Left lung (tissue), 10 donors: ENCODE data around the gene TTLL10. TPM values are rescaled to one million over a fixed set of nuclear protein-coding genes. Genes with fewer than 3 reads are reported as not detected.

Source experiments
- ATAC-seq: fragments of 200-7000 bp; cut with Tn5 transposase; one replicate; pipeline ENCODE4 v1.9.1; 2020; ENCODE audit warnings: moderate library complexity
- DNase-seq, 4 donors: peaks; one replicate each; pipeline ENCODE4 v3.0.0-alpha.2; 2013 to 2020
- H3K27ac ChIP-seq, 2 donors: fragments of 200-600 bp; sonication (generic) in 1 of 2; one replicate each; pipeline versions ENCODE4 v1.5.0 to v1.8.0; 2020 to 2021
- H3K27me3 ChIP-seq, 2 donors: fragments of 200-600 bp; sonication (generic) in 1 of 2; one replicate each; pipeline versions ENCODE4 v1.5.0 to v1.8.0; 2020 to 2021
- H3K36me3 ChIP-seq, 2 donors: fragments of 200-600 bp; sonication (generic) in 1 of 2; one replicate each; pipeline versions ENCODE4 v1.5.0 to v1.8.0; 2020 to 2021
- H3K4me1 ChIP-seq, 2 donors: fragments of 200-600 bp; one replicate each; pipeline ENCODE4 v1.8.0; 2021
- H3K4me3 ChIP-seq, 2 donors: fragments of 200-600 bp; sonication (generic) in 1 of 2; one replicate each; pipeline versions ENCODE4 v1.5.0 to v1.8.0; 2020 to 2021; ENCODE audit warnings: mild to moderate bottlenecking in 1 of 2
- H3K9me3 ChIP-seq, 2 donors: fragments of 200-600 bp; sonication (generic) in 1 of 2; one replicate each; pipeline versions ENCODE4 v1.5.0 to v1.8.0; 2020 to 2021
- CTCF ChIP-seq, 2 donors: fragments of 200-600 bp; sonication (generic) in 1 of 2; IDR thresholded peaks; one replicate each; pipeline versions ENCODE4 v1.5.0 to v1.8.0; 2021; ENCODE audit warnings: antibody characterized with exemption in 2 of 2
- intact Hi-C, 2 donors: fragments of 100-400 bp; cut with DNase I; formaldehyde crosslinking; loops; one replicate each; pipeline versions ENCODE4 v1.11.2 to v1.14.2; 2022
- polyA plus RNA-seq, 6 donors: library from polyadenylated mRNA; unstranded; fragments of 120-200 nt; gene quantifications; one replicate each; pipeline ENCODE4 v1.2.1, GENCODE V29; 2013; ENCODE audit not compliant: insufficient read length in 6 of 6
- total RNA-seq, 2 donors: library from RNA; stranded (reverse); fragmentation: NEBNext Ultra II Directional; extraction: Animal tissue kit (Norgen Biotek cat#: 25700); gene quantifications; one replicate each; pipeline ENCODE4 v1.2.1, GENCODE V29; 2021
- donor health status: DM: no; HTN: yes; CAD: no.
- donor health status: DM: no; HTN: no; CAD: no.

TTLL10 gene
- total and polyA plus RNA-seq, 8 donors = 0.17 to 4.6 (median 1.7) TPM

DNA sequence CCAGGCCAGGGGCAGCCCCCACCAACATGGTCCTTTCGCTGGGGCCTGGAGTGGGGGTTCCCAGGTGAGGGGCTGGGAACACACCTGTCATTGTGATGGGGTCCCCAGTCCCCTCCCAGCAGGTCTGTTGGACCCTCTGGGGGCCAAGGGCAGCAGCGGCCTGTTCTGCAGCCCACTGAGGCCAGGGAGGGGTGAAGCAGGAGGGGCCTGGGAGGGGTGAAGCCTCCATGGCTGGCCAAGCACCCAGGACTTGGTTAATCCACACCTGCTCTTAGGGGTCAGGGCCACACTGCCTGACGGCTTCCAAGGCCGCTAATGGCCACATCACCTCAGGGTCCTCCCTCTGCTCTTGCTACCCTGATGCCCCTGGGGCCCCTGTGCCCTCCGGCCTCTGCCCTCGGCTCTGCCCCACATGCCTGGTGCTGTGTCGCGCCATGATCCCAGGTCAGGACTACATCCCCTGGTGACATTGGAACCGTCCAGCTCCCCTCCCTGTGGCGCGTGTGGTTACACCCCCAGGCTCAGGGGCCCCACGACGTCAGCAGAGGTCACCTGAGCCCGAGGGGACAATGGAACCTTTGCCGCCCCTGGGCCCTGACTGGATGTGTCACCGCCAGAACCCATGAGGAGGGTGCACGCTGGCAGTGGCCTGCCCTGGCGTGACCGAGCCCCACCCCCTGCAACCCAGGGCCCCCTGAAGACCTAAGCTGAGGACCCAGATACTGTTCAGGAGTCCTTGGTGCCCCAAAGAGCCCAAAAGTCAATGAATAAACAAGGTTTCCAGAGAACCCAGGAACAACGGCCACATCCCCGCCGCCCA, 25.7 kb downstream of the TTLL10 start:
- no peak for TF ChIP-seq CTCF (IDR thresholded peaks at IDR 0.05)
- intact Hi-C loops = no loop called here
- H3K9me3 ChIP-seq = peaks cover 0 to 11% of the 10 kb centered on the region in 2 donors
- H3K36me3 ChIP-seq = no peaks in the 10 kb centered on the region
- no peak overlapping the region for H3K4me3 ChIP-seq
- H3K4me1 ChIP-seq = peaks cover 0 to 13% of the 10 kb centered on the region in 2 donors
- ATAC-seq = no peak
- no peak overlapping the region for H3K27ac ChIP-seq
- peak in 1 of 4 donors; percentile 65 for DNase-seq
- H3K27me3 ChIP-seq = peaks cover 0 to 56% of the 10 kb centered on the region in 2 donors

GRCh38 chr1:1199961-1200875, 26.5 kb downstream of the TTLL10 start:
- peak overlapping the region in 1 of 2 donors; percentile 39 for H3K4me3 ChIP-seq
- H3K36me3 ChIP-seq = no peaks in the 10 kb centered on the region
- H3K4me1 ChIP-seq = peaks cover 0 to 13% of the 10 kb centered on the region in 2 donors
- TF ChIP-seq CTCF (IDR thresholded peaks at IDR 0.05) = no peak
- intact Hi-C loops = no loop called here
- peaks cover 0 to 5% of the 10 kb centered on the region in 2 donors for H3K9me3 ChIP-seq
- peak in 1 of 4 donors; percentile 76 for DNase-seq
- ATAC-seq = no peak
- peaks cover 0 to 64% of the 10 kb centered on the region in 2 donors for H3K27me3 ChIP-seq
- H3K27ac ChIP-seq = no peak overlapping the region

- TF ChIP-seq CTCF (IDR thresholded peaks at IDR 0.05) = no peak
- DNase-seq = peak in 3 of 4 donors; percentile 30 to 85 (median 67)
- H3K27ac ChIP-seq = peak overlapping the region in 1 of 2 donors; percentile 13
- H3K27me3 ChIP-seq = peaks cover 7 to 74% of the 10 kb centered on the region in 2 donors
- H3K36me3 ChIP-seq = no peaks in the 10 kb centered on the region
- H3K9me3 ChIP-seq = no peaks in the 10 kb centered on the region
- peaks cover 0 to 16% of the 10 kb centered on the region in 2 donors for H3K4me1 ChIP-seq
- ATAC-seq = peak; percentile 74
- peak overlapping the region; percentile 13 to 39 for H3K4me3 ChIP-seq
- intact Hi-C loops = no loop called here
Measured at GRCh38 chr1:1200876-1201810, 27.5 kb downstream of the TTLL10 start.

DNA sequence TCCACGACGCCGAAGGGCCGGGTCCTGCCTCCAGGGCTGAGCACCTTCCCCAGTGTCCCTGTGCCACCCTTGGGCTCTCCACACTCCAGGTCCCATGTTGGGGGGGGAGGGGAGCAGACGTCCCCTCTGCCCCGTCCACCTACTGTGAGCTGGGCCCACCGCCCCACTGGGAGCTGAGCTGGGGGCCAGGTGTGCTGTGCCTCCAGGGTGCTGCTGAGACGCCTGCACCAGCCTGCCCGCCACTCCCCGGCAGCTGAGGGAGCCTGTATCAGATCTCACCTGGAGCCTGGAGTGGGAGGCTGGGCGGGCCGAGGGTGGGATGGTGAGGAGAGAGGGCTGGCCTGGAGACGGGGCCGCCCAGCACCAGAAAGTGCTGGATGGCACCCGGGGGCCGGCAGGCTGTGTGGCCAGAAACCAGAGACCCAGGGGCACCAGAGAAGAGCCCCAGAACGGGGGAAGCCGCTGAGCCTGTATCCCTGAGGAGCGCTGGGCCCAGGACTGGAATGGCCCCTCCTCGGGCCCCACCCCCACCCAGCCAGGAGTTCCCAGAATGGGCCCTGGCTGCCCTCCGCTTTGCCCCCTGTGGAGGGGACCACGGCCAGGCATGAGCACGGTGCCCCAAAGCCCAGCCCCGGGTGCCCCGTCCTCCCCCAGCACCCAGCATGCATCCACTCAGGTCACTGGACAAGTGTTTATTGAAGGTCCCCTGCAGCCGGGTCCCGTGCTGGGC, 29.3 kb downstream of the TTLL10 start:
- no peaks in the 10 kb centered on the region for H3K9me3 ChIP-seq
- peaks cover 18 to 88% of the 10 kb centered on the region in 2 donors for H3K27me3 ChIP-seq
- no peak for TF ChIP-seq CTCF (IDR thresholded peaks at IDR 0.05)
- DNase-seq (peak in 1 of 4 donors; percentile 65), ATAC-seq (no peak)
- peaks cover 3 to 33% of the 10 kb centered on the region in 2 donors for H3K4me1 ChIP-seq
- H3K4me3 ChIP-seq = no peak overlapping the region
- H3K36me3 ChIP-seq = no peaks in the 10 kb centered on the region
- intact Hi-C loops = no loop called here
- H3K27ac ChIP-seq = no peak overlapping the region
